Hepatocyte (in vitro differentiated cells): ENCODE data around the gene PNMA6E.

Experiments
- CTCF ChIP-seq: fragments of 200-600 bp; sonication (generic); IDR thresholded peaks from 2 replicates; pipeline ENCODE4 v1.5.1; 2016; ENCODE audit warnings: antibody characterized with exemption, mild to moderate bottlenecking; ENCODE audit not compliant: poor library complexity
- EZH2 ChIP-seq: fragments of 200-600 bp; sonication (generic); IDR thresholded peaks from 2 replicates; pipeline ENCODE4 v1.6.1; 2016; ENCODE audit warnings: antibody characterized with exemption, mild to moderate bottlenecking, borderline replicate concordance
- EZH2phosphoT487 ChIP-seq: fragments of 200-600 bp; sonication (generic); IDR thresholded peaks from one replicate; pipeline ENCODE4 v1.6.1; 2018; ENCODE audit warnings: antibody characterized with exemption, mild to moderate bottlenecking, low read depth, moderate library complexity; ENCODE audit not compliant: unreplicated experiment, severe bottlenecking

DNA sequence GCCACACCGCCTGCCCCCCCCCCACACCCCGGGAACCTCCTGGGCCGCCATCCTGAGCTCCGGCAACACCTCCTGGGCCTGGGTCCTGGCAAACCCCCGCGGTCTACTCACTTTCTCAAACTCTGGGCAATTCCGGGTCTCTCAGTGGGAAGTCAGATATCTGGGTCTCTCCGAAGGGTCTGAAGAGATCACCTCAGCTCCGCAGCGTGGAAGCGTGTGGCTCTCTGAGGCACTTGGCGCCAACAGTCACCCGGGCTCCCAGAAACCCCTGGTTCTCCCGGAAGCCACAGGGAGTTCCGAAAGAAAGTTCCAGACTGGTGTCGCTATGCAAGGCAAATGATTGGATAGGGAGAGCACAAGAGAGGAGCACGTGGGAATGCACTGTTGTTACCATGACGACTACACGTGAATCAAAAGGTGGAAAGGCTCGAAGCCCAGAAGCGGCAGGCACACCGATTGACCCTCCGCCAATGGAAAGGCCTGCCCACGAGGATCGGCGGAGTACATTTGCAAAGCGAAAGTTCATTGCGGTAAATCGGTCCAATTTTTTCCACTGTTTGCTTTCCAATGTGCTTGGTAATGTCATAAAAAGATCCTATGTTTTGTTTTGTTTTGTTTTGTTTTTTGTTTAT lies at the start of gene PNMA6E:
- TF ChIP-seq CTCF (no peak), EZH2 (no peak), EZH2phosphoT487 (no peak)
